Aorta (tissue), 5 donors: ENCODE data around the gene LPP. TPM values are rescaled to one million over a fixed set of nuclear protein-coding genes. Genes with fewer than 3 reads are reported as not detected.

Source experiments
- ATAC-seq: fragments of 200-7000 bp; cut with Tn5 transposase; one replicate; pipeline ENCODE4 v1.9.1; 2022; ENCODE audit warnings: moderate library complexity; ENCODE audit not compliant: low FRiP score
- DNase-seq, 2 donors: peaks; one replicate each; pipeline ENCODE4 v3.0.0-alpha.2; 2020
- H3K27ac ChIP-seq, 2 donors: one replicate each; pipeline ENCODE4 v1.5.1; 2013; ENCODE audit warnings: low read length in 2 of 2, mild to moderate bottlenecking in 2 of 2, moderate library complexity in 2 of 2, control low read depth in 1 of 2, inconsistent platforms in 1 of 2, low read depth in 1 of 2
- H3K27me3 ChIP-seq, 2 donors: one replicate each; pipeline ENCODE4 v1.6.1; 2013; ENCODE audit warnings: control low read depth in 1 of 2, low read length in 1 of 2, mild to moderate bottlenecking in 1 of 2, moderate library complexity in 1 of 2; ENCODE audit not compliant: insufficient read depth in 2 of 2, control insufficient read depth in 1 of 2
- H3K36me3 ChIP-seq, 2 donors: one replicate each; pipeline ENCODE4 v1.6.1; 2013; ENCODE audit warnings: control low read depth in 1 of 2, low read length in 1 of 2, mild to moderate bottlenecking in 1 of 2; ENCODE audit not compliant: insufficient read depth in 2 of 2, control insufficient read depth in 1 of 2
- H3K4me1 ChIP-seq, 2 donors: one replicate each; pipeline ENCODE4 v1.6.1; 2013; ENCODE audit warnings: low read length in 2 of 2, control low read depth in 1 of 2, mild to moderate bottlenecking in 1 of 2, moderate library complexity in 1 of 2; ENCODE audit not compliant: insufficient read depth in 2 of 2, control insufficient read depth in 1 of 2
- H3K4me3 ChIP-seq, 2 donors: one replicate each; pipeline ENCODE4 v1.5.1; 2013; ENCODE audit warnings: low read length in 2 of 2, control low read depth in 1 of 2, mild to moderate bottlenecking in 1 of 2
- H3K9me3 ChIP-seq: one replicate; pipeline ENCODE4 v1.6.1; 2013; ENCODE audit warnings: mild to moderate bottlenecking, low read length; ENCODE audit not compliant: control insufficient read depth
- WGBS, 2 donors: extraction: QIAGEN DNeasy Blood & Tissue Kit; methylation state at CpG; one replicate each; pipeline ENCODE4 v1.1.7; 2013; 5-methylcytosine and 5-hydroxymethylcytosine counted together
- intact Hi-C, 2 donors: fragments of 100-400 bp; cut with DNase I; formaldehyde crosslinking; loops; one replicate each; pipeline versions ENCODE4 v1.14.2 to v1.15.0; 2022
- polyA plus RNA-seq, 2 donors: library from polyadenylated mRNA; stranded (reverse); fragments of 200-250 nt; gene quantifications; one replicate each; pipeline ENCODE4 v1.2.3, GENCODE V29; 2013
- total RNA-seq, 2 donors: library from RNA; stranded (reverse); fragmentation: NEBNext Ultra II Directional; extraction: Animal tissue kit (Norgen Biotek cat#: 25700); gene quantifications; one replicate each; pipeline ENCODE4 v1.2.1, GENCODE V29; 2021
- donor health status: healthy with polysubstance abuse.
- donor health status: Bipolar disorder and iron deficiency.
- donor health status: DM: no; HTN: no; CAD: no.
- donor health status: DM: no; HTN: no; CAD: no.
- donor health status: DM: yes; HTN: yes; CAD: no.

LPP gene
- total and polyA plus RNA-seq, 4 donors = 37.7 to 2,536 (median 527) TPM

- ATAC-seq (no peak), DNase-seq (no peak)
- H3K27ac ChIP-seq = peak overlapping the region; percentile 90 to 98
- peaks cover 0 to 2% of the 10 kb centered on the region in 2 donors for H3K36me3 ChIP-seq
- 62 to 69% methylated on average over 12 of the region's 12 CpGs for WGBS, 2 donors
- H3K9me3 ChIP-seq = no peaks in the 10 kb centered on the region
- H3K27me3 ChIP-seq = no peaks in the 10 kb centered on the region
- H3K4me3 ChIP-seq = no peak overlapping the region
- intact Hi-C loops = no loop called here
- peaks cover 10 to 32% of the 10 kb centered on the region in 2 donors for H3K4me1 ChIP-seq
Measured at GRCh38 chr3:188272481-188273372, 118.8 kb downstream of the LPP start.

DNA sequence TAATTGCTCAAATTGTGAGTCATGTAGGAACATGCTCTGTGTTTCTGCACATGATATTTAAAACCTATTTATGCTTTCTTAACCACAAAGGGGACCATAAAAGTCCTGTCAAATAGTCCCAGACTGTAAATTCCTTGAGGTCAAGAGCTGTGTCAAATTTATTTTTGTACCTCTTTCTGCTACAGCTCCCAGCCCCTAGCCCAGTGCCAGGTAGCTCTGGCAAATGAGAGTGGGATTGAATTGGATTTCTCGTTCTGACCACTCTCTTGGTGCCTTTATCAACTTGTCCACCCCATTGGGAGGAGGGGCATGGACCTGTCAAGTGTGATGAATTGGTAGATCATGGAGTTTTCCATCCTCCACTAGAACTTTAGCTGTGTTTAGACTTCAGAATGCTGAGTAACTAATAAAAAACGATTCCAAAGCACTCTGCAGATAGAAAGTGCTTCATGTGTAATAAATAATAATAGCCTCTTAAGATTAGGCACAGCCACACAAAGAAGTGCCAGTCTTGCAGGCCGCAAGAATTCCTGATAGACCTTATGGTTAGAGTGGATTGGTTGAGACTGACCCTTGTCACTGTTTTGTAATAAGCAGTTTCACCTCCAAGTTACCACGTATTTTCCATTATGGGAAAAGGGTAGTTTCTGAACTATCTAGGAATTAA, 120.4 kb downstream of the LPP start:
- no peak for DNase-seq
- Histone ChIP-seq H3K27me3 (no peaks in the 10 kb centered on the region), H3K9me3 (no peaks in the 10 kb centered on the region), H3K36me3 (peaks cover 0 to 2% of the 10 kb centered on the region in 2 donors), H3K4me3 (no peak overlapping the region), H3K4me1 (peaks cover 11 to 32% of the 10 kb centered on the region in 2 donors), H3K27ac (peak overlapping the region; percentile 48 to 73)
- 30 to 39% methylated on average over 4 of the region's 4 CpGs for WGBS, 2 donors
- intact Hi-C loops = no loop called here
- ATAC-seq = no peak

DNA sequence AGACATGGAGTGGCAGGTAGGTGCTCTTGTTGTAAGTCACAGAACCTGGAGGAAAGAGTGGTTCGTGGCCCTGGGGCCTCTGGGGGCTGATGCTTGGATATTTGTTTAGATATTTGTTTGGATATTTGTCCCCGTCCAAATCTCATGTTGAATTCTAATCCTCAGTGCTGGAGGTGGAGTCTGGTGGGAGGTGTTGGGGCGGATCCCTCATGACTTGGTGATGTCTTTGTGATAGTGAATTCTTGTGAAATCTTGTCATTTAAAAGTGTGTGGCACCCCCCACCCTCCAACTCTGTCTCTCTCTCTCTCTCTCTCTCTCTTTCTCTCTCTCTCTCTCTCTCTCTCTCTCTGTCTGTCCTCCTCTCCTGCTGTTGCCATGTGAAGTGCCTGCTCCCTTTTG, 122.4 kb downstream of the LPP start:
- ATAC-seq (no peak), DNase-seq (no peak)
- H3K4me3 ChIP-seq = no peak overlapping the region
- H3K27me3 ChIP-seq = no peaks in the 10 kb centered on the region
- peaks cover 12 to 25% of the 10 kb centered on the region in 2 donors for H3K4me1 ChIP-seq
- intact Hi-C loops = no loop called here
- H3K36me3 ChIP-seq = peaks cover 0 to 2% of the 10 kb centered on the region in 2 donors
- 81 to 91% methylated on average over 3 of the region's 3 CpGs for WGBS, 2 donors
- peak overlapping the region in 1 of 2 donors; percentile 61 for H3K27ac ChIP-seq
- H3K9me3 ChIP-seq = no peaks in the 10 kb centered on the region

DNA sequence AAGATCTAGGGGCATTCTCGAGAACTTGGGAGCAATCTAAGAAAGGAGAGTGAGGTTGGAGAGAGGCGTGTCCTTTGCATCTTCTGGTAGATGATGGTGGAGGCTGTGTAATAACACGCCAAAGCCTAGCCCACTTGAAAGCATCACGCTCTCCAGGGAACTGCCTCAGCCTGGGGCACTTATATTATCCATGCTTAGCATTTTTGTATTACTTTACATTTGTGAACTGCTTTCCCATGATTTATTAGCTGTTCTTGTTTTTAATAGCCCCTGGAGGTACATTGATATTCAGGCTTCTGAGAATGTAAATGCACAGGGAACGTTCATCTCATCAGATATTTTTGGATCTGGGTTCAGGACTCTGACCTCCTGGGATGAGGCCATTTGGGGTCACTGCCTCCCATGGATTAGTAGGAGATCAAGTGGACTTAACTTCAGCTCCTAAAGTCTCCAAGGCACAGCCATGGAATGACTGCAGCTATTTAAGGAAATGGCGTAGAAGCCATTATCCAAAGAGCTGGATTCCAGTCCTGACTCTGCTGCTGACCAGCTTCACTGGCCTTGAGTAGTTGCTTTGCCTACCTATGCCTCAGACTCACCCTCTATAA, 124.9 kb downstream of the LPP start:
- H3K27ac ChIP-seq = peak overlapping the region; percentile 45 to 48
- intact Hi-C loops = no loop called here
- H3K4me1 ChIP-seq = peaks cover 14 to 18% of the 10 kb centered on the region in 2 donors
- H3K36me3 ChIP-seq = peaks cover 0 to 2% of the 10 kb centered on the region in 2 donors
- no peaks in the 10 kb centered on the region for H3K27me3 ChIP-seq
- ATAC-seq (no peak), DNase-seq (no peak)
- WGBS, 2 donors = 57 to 60% methylated on average over 6 of the region's 6 CpGs
- H3K4me3 ChIP-seq = no peak overlapping the region
- H3K9me3 ChIP-seq = no peaks in the 10 kb centered on the region

DNA sequence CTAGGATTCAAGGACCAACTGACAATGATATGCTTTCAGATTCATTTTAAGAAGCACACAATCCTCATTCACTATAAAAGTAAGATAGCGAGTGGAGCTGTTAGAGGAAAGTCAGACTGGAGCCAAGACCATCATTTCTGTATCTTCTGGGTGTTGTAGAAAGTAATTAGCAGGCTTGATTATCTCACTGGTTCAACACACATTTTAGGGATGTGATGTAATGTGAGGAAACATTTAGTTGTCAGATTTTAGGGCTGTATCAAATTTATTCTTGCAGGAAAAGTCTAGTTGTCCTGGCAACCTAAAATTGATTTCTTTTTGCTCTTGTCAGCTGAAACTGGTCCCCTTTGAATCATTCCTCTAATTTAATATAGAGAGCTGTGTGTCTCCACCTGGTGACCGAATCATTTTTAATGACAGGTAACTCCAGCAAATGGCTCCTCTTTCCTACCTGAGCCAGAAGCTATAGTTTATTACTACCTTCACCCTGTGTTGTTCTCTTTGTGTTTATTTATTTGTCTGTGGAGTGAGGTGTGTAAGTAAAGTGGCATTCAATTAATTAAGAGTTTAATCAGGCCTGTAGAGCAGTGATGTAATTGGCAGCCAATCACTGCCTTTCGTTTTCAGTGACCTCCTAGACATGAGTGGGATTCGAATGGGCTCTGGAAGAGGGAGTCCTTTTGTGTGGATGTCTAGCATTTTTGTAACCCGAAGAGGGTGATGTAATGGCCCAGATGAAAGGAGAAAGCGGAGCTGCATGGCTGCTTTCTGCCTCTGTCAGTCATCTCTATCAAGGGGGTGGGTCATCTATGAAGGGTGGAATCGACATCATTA, 125.8 kb downstream of the LPP start:
- H3K4me1 ChIP-seq = peaks cover 18 to 24% of the 10 kb centered on the region in 2 donors
- WGBS, 2 donors = 51 to 62% methylated on average over 7 of the region's 7 CpGs

DNA sequence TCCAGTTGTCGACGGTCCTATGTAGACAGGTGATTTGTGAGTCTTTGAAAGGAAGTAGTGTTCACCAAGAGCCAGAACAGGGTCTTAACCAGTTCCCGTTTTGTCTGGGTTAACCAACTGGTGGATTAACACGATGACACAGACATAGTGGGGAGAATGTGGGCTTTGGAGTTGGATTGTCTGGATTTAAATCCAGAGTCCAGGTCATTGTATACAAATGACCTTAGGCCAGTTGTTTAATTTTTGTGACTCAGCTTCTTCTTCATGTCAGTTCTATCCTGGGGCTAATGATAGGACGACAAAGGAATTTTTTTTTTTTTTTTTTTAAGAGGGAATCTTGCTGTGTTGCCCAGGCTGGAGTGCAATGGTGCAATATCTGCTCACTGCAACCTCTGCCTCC, 126.7 kb downstream of the LPP start:
- H3K27ac ChIP-seq = no peak overlapping the region
- H3K27me3 ChIP-seq = no peaks in the 10 kb centered on the region
- H3K36me3 ChIP-seq = peaks cover 0 to 2% of the 10 kb centered on the region in 2 donors
- peaks cover 18 to 27% of the 10 kb centered on the region in 2 donors for H3K4me1 ChIP-seq
- no peaks in the 10 kb centered on the region for H3K9me3 ChIP-seq
- WGBS, 2 donors = 89 to 91% methylated on average over 5 of the region's 5 CpGs
- ATAC-seq = no peak
- no peak overlapping the region for H3K4me3 ChIP-seq
- no peak for DNase-seq
- intact Hi-C loops = loop anchor here in 1 of 2 donors (10.0 kb wide), 1 partner anchor 674 kb away; no protein-coding TSS in a partner anchor

More for the DNA sequence above, 125.8 kb downstream of the LPP start:
- Histone ChIP-seq H3K4me3 (no peak overlapping the region), H3K9me3 (no peaks in the 10 kb centered on the region), H3K27me3 (no peaks in the 10 kb centered on the region), H3K27ac (peak overlapping the region; percentile 40 to 77), H3K36me3 (peaks cover 0 to 2% of the 10 kb centered on the region in 2 donors)
- ATAC-seq (no peak), DNase-seq (no peak)
- intact Hi-C loops = loop anchor here in 1 of 2 donors (10.0 kb wide), 1 partner anchor 675 kb away; no protein-coding TSS in a partner anchor

GRCh38 chr3:188282871-188283270, 128.9 kb downstream of the LPP start:
- Histone ChIP-seq H3K9me3 (no peaks in the 10 kb centered on the region), H3K4me3 (no peak overlapping the region), H3K27ac (peak overlapping the region in 1 of 2 donors; percentile 42), H3K27me3 (no peaks in the 10 kb centered on the region), H3K36me3 (no peaks in the 10 kb centered on the region), H3K4me1 (peaks cover 14 to 32% of the 10 kb centered on the region in 2 donors)
- no peak for DNase-seq
- intact Hi-C loops = loop anchor here in 1 of 2 donors (10.0 kb wide), 1 partner anchor 672 kb away; no protein-coding TSS in a partner anchor
- no peak for ATAC-seq

DNA sequence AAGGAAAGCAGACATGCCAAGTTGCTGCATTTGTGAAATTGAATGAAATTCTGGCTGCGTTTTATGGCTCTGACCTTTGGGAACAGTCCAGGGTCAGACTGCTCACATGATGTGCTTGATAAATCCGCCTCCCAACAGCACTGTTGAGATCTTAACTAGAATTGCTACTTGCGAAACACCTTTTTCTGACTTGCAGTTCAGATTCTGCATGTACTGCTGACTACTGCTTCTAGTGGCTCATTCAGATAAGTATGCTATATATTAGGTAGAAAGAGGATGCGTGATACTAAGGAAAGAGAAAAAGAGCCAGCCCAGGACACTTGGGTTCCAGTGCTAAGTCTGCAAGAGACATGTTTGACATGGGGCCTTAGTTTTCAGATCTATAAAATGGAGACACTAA, 129.4 kb downstream of the LPP start:
- intact Hi-C loops = loop anchor here in 1 of 2 donors (10.0 kb wide), 1 partner anchor 671 kb away; no protein-coding TSS in a partner anchor
- Histone ChIP-seq H3K27me3 (no peaks in the 10 kb centered on the region), H3K36me3 (no peaks in the 10 kb centered on the region), H3K4me1 (peaks cover 17 to 28% of the 10 kb centered on the region in 2 donors), H3K27ac (peak overlapping the region in 1 of 2 donors; percentile 2), H3K9me3 (no peaks in the 10 kb centered on the region), H3K4me3 (no peak overlapping the region)
- DNase-seq (no peak), ATAC-seq (no peak)
- 54 to 56% methylated on average over 4 of the region's 4 CpGs for WGBS, 2 donors
